ENCODE measurements around the gene OR9A4.

OR9A4 gene

GRCh38 chr7:141949021-141949420, 32.8 kb downstream of the OR9A4 start:
- FAIRE-seq (no peak), DNase-seq (ENCODE audit: insufficient read length) (no peak)
- TF ChIP-seq POLR2A (IDR thresholded peaks at IDR 0.05; ENCODE audit: low read depth, low read length), result no peak
- no peak for TF ChIP-seq POLR2AphosphoS5 (IDR thresholded peaks at IDR 0.05; ENCODE audit: low read depth, low read length)
- no peak for TF ChIP-seq TAF1 (IDR thresholded peaks at IDR 0.05; ENCODE audit: borderline replicate concordance, low read depth, low read length)

- DNase-seq (ENCODE audit: insufficient read length) (no peak), FAIRE-seq (no peak)
- TF ChIP-seq POLR2A (IDR thresholded peaks at IDR 0.05; ENCODE audit: low read depth, low read length), result no peak
- no peak for TF ChIP-seq POLR2AphosphoS5 (IDR thresholded peaks at IDR 0.05; ENCODE audit: low read depth, low read length)
- TF ChIP-seq TAF1 (IDR thresholded peaks at IDR 0.05; ENCODE audit: borderline replicate concordance, low read depth, low read length), result no peak
Measured at GRCh38 chr7:141949451-141949850, 33.3 kb downstream of the OR9A4 start.

- DNase-seq (ENCODE audit: insufficient read length) (no peak), FAIRE-seq (no peak)
- TF ChIP-seq POLR2A (IDR thresholded peaks at IDR 0.05; ENCODE audit: low read depth, low read length), result no peak
- TF ChIP-seq TAF1 (IDR thresholded peaks at IDR 0.05; ENCODE audit: borderline replicate concordance, low read depth, low read length), result no peak
- no peak for TF ChIP-seq POLR2AphosphoS5 (IDR thresholded peaks at IDR 0.05; ENCODE audit: low read depth, low read length)
Measured at GRCh38 chr7:141949911-141950310, 33.7 kb downstream of the OR9A4 start.

DNA sequence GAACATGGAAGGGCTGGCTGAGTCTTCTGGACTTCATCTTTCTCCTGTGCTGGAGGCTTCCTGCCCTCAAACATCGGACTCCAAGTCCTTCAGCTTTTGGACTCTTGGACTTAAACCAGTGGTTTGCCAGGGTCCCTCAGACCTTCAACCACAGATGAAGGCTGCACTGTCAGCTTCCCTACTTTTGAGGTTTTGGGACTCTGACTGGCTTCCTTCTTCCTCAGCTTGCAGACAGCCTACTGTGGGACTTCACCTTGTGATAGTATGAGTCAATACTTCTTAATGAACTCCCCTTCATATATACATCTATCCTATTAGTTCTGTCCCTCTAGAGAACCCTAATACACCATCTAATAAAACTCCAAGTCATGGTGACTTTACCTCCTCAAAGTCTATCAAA, 34.6 kb downstream of the OR9A4 start:
- no peak for FAIRE-seq
- no peak for DNase-seq (ENCODE audit: insufficient read length)
- TF ChIP-seq TAF1 (IDR thresholded peaks at IDR 0.05; ENCODE audit: borderline replicate concordance, low read depth, low read length), result no peak
- no peak for TF ChIP-seq POLR2A (IDR thresholded peaks at IDR 0.05; ENCODE audit: low read depth, low read length)
- TF ChIP-seq POLR2AphosphoS5 (IDR thresholded peaks at IDR 0.05; ENCODE audit: low read depth, low read length), result no peak

DNA sequence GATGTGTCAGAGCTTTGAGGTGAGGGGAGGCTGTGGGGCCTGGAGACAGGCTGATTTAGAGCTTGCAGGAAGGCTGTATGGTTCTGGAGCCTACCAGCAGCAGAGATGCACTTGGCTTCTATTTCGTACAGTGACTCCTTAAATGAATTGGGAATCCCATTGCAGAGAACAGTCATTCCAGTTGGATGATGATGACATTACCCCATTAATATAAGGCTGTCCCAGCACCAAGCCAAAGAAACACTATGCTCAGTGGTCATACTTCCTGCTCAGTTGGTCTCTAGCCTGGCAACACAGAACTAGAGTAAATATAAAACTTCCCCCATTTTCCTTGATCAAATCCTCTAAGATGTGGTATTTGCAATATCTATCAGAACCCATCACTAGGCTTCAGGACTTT, 36.3 kb downstream of the OR9A4 start:
- FAIRE-seq (no peak), DNase-seq (ENCODE audit: insufficient read length) (no peak)
- no peak for TF ChIP-seq POLR2A (IDR thresholded peaks at IDR 0.05; ENCODE audit: low read depth, low read length)
- no peak for TF ChIP-seq POLR2AphosphoS5 (IDR thresholded peaks at IDR 0.05; ENCODE audit: low read depth, low read length)
- no peak for TF ChIP-seq TAF1 (IDR thresholded peaks at IDR 0.05; ENCODE audit: borderline replicate concordance, low read depth, low read length)

GRCh38 chr7:141954334-141954733, 38.1 kb downstream of the OR9A4 start:
- no peak for FAIRE-seq
- TF ChIP-seq POLR2AphosphoS5 (IDR thresholded peaks at IDR 0.05; ENCODE audit: low read depth, low read length) (no peak), TAF1 (IDR thresholded peaks at IDR 0.05; ENCODE audit: borderline replicate concordance, low read depth, low read length) (no peak), POLR2A (IDR thresholded peaks at IDR 0.05; ENCODE audit: low read depth, low read length) (no peak)
- no peak for DNase-seq (ENCODE audit: insufficient read length)

- no peak for FAIRE-seq
- DNase-seq (ENCODE audit: insufficient read length), result no peak
- no peak for TF ChIP-seq POLR2A (IDR thresholded peaks at IDR 0.05; ENCODE audit: low read depth, low read length)
- no peak for TF ChIP-seq TAF1 (IDR thresholded peaks at IDR 0.05; ENCODE audit: borderline replicate concordance, low read depth, low read length)
- TF ChIP-seq POLR2AphosphoS5 (IDR thresholded peaks at IDR 0.05; ENCODE audit: low read depth, low read length), result no peak
Measured at GRCh38 chr7:141956084-141956483, 39.9 kb downstream of the OR9A4 start.

DNA sequence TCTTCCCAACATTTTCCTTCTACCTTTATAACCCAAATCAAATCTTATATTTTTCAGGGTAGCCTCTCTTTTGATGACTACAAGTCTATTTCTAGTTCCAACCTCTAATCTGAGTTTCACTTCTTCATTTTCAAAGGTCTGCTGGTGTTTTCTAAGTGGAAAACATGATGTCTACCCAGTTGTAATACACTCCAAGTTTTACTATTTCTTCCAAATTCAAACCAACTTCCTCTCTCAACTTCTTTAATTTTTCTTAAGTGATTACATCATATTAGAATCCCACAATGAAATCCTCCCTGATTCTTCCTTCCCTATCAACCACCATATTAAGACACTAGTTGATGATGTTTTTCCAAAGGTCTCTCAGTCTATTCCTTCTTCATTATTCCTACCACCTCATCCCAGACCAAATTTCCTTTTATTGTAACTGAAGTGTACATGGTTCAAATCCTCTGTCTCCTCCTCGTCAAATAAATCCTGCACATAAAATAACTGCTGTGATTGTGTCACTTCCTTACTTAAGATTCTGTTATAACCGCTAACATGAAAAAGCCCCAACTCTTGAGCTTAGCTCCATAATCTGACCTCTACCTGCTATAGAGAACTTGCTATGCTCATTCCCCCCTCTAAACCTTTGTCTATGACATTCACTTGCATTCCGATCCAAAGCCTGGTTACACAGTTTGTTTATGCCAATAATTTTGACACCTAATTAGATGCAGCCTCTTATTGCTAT, 44.7 kb downstream of the OR9A4 start:
- FAIRE-seq (no peak), DNase-seq (ENCODE audit: insufficient read length) (no peak)
- TF ChIP-seq POLR2A (IDR thresholded peaks at IDR 0.05; ENCODE audit: low read depth, low read length), result no peak
- no peak for TF ChIP-seq TAF1 (IDR thresholded peaks at IDR 0.05; ENCODE audit: borderline replicate concordance, low read depth, low read length)
- TF ChIP-seq POLR2AphosphoS5 (IDR thresholded peaks at IDR 0.05; ENCODE audit: low read depth, low read length), result no peak
